HG03439 (cell line): ENCODE results near the gene PIH1D1.
A peak's percentile ranks its signal among the peaks of the same experiment; 100 is the strongest.
"Not testable (repeated sequence)": the region's sequence is repeated elsewhere in the genome, so short reads cannot be mapped to it uniquely, and the experiment has no call there.

ENCODE experiments used
- ATAC-seq: cut with Tn5 transposase; IDR thresholded peaks from one replicate; pipeline ENCODE4 v1.9.1; 2021; ENCODE audit warnings: mild to moderate bottlenecking, moderate library complexity; ENCODE audit not compliant: unreplicated experiment

The PIH1D1 gene

GRCh38 chr19:49481020-49481683 lies 29.5 kb upstream of the PIH1D1 start:
- ATAC-seq, result no peak

GRCh38 chr19:49479975-49480628 lies 28.5 kb upstream of the PIH1D1 start:
- no peak for ATAC-seq

GRCh38 chr19:49475995-49476880 lies 24.6 kb upstream of the PIH1D1 start:
- ATAC-seq, result no peak

GRCh38 chr19:49475191-49475917 lies 23.7 kb upstream of the PIH1D1 start:
- no peak for ATAC-seq

- no peak for ATAC-seq
These were observed 22.9 kb upstream of the PIH1D1 start for GRCh38 chr19:49474542-49474924.

- ATAC-seq, result peak; percentile 51
These were observed 22.4 kb upstream of the PIH1D1 start, which contains the start of gene FLT3LG for GRCh38 chr19:49473868-49474541. FLT3LG (plus strand) TSS chr19:49474215; CDS start chr19:49474640, 425 bp downstream.

- ATAC-seq, result not testable (repeated sequence)
These were observed 21.9 kb upstream of the PIH1D1 start for GRCh38 chr19:49473501-49473867.

GRCh38 chr19:49472936-49473335 lies 21.3 kb upstream of the PIH1D1 start:
- ATAC-seq, result no peak

GRCh38 chr19:49470615-49470978 lies 19.0 kb upstream of the PIH1D1 start:
- no peak for ATAC-seq

GRCh38 chr19:49469828-49470614 lies 18.4 kb upstream of the PIH1D1 start:
- peak; percentile 55 for ATAC-seq

- ATAC-seq, result no peak
These were observed 17.3 kb upstream of the PIH1D1 start for GRCh38 chr19:49468746-49469447.

- no peak for ATAC-seq
These were observed 16.6 kb upstream of the PIH1D1 start for GRCh38 chr19:49468199-49468598.

- ATAC-seq, result no peak
These were observed 13.8 kb upstream of the PIH1D1 start for GRCh38 chr19:49465371-49465770.

GRCh38 chr19:49463960-49464740 lies 12.5 kb upstream of the PIH1D1 start:
- ATAC-seq, result no peak

- no peak for ATAC-seq
These were observed 10.9 kb upstream of the PIH1D1 start for GRCh38 chr19:49462492-49462891.

GRCh38 chr19:49461656-49462055 lies 10.0 kb upstream of the PIH1D1 start:
- no peak for ATAC-seq

- not testable (repeated sequence) for ATAC-seq
These were observed 9.5 kb upstream of the PIH1D1 start for GRCh38 chr19:49461130-49461529.

GRCh38 chr19:49459388-49459787 lies 7.8 kb upstream of the PIH1D1 start:
- ATAC-seq, result no peak
